Stimulated activated effector memory CD8-positive, alpha-beta T cell treated with anti-CD3 and anti-CD28 coated beads, Interleukin-12 subunit alpha, Interleukin-12 subunit beta, amount 100 ng/mL, for 72 hours (primary cell): Measurements from ENCODE around the gene FTL.

ENCODE experiments used
- ATAC-seq: fragments of 150-1000 bp; cut with Tn5 transposase; 2 replicates; pipeline ENCODE4 v1.10.0; 2021
- DNase-seq, 2 donors: peaks; one replicate each; pipeline ENCODE4 v3.0.0; 2021 to 2022; ENCODE audit warnings: low spot score in 2 of 2
- H3K27ac Mint-ChIP-seq: one replicate; pipeline ENCODE4 v1.8.0; 2022; ENCODE audit warnings: mild to moderate bottlenecking, mixed read lengths
- H3K36me3 Mint-ChIP-seq: one replicate; pipeline ENCODE4 v1.8.0; 2022; ENCODE audit warnings: mild to moderate bottlenecking, mixed read lengths
- H3K4me1 Mint-ChIP-seq: one replicate; pipeline ENCODE4 v1.8.0; 2022; ENCODE audit warnings: mixed read lengths
- H3K4me3 Mint-ChIP-seq: one replicate; pipeline ENCODE4 v1.8.0; 2022; ENCODE audit warnings: mild to moderate bottlenecking, mixed read lengths
- H3K9me3 Mint-ChIP-seq: one replicate; pipeline ENCODE4 v1.8.0; 2022; ENCODE audit warnings: mixed read lengths

FTL gene

DNA sequence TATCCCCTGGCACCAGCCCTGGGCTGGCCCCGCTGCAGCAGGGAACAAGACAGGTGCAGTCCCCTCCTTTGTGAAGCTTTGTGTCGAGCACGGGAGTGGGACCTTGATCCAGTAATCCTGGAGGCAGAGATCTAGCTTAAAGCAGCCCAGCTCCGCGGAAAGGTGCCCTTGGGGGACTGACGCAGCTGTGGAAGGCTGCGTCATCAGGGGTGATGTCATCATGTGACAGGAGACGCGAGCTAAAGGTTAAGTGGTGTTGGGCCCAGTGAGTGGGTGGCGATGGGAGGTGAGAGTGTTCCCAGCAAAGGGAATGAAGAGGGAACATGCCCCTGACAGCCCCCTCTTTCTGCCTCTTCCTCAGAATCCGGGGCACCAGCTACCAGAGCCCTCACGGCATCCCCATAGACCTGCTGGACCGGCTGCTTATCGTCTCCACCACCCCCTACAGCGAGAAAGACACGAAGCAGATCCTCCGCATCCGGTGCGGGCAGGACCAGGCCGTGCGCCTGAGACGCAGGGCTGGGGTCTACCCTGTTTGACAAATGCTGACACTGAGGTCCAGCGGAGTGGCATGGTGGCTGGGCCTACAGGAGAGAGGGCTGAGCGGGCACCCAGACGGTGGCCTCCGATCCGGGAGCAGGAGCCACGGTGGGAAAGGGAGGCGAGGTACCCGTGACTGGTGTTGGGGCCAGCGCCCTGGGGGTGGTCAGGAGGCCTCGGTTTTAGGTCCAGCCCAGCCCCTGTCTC is 49.2 kb downstream of the FTL start:
- DNase-seq, result no peak
- Mint-ChIP-seq H3K36me3 (peaks cover 47% of the 10 kb centered on the region), H3K4me3 (no peak overlapping the region), H3K9me3 (no peaks in the 10 kb centered on the region), H3K27ac (no peak overlapping the region), H3K4me1 (peaks cover 10% of the 10 kb centered on the region)
- ATAC-seq, result no peak

- H3K4me1 Mint-ChIP-seq, result peaks cover 13% of the 10 kb centered on the region
- ATAC-seq (no peak), DNase-seq (no peak)
- H3K9me3 Mint-ChIP-seq, result no peaks in the 10 kb centered on the region
- H3K36me3 Mint-ChIP-seq, result peaks cover 42% of the 10 kb centered on the region
- H3K27ac Mint-ChIP-seq, result no peak overlapping the region
- no peak overlapping the region for H3K4me3 Mint-ChIP-seq
Measured at GRCh38 chr19:49014870-49015255, 49.8 kb downstream of the FTL start.

DNA sequence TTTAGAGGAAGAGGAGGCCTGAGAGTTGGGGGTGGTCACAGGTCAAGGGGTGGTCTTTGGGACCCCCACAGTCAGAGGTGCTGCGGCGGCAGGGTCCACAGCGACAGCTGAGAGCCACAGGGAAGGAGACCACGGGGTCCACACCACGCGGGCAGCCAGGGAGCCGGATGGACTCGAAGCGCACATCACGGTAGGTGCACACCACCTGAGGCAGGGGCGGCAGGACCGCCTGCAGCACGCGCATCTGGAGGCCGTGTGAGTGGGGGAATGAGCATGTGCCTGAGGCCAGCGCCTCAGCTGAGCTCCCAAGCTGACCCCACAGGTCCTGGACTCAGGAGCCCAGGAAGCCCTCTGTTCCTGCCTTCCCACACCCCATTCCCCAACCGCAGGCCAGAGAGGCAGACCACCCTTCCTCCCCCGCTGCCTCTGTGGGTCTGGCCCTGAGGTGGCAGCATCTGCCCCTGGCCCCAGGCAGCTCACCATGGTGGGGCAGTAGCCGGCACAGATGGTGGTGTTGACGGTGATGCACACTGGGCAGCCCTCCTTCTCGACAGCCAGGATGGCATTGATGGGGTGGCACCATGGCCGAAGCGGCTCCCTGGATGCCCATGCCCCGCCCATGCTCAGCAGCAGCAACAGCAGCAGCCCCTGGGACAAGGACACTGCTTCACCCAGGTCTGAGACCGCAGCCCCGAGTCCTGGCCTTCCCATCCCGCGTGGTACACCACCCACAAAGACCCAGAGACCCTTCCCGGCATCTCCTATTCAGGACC is 51.1 kb downstream of the FTL start:
- ATAC-seq, result no peak

More for the DNA sequence above, 51.1 kb downstream of the FTL start:
- H3K9me3 Mint-ChIP-seq, result no peaks in the 10 kb centered on the region
- no peak for DNase-seq
- H3K4me1 Mint-ChIP-seq, result peaks cover 25% of the 10 kb centered on the region
- H3K36me3 Mint-ChIP-seq, result peaks cover 29% of the 10 kb centered on the region
- H3K27ac Mint-ChIP-seq, result peak overlapping the region; percentile 43
- no peak overlapping the region for H3K4me3 Mint-ChIP-seq
